C4-2B (cell line): Measurements from ENCODE around the gene SH3PXD2B.

ENCODE experiments used
- H3K27ac ChIP-seq: fragments of 450-650 bp; 2 replicates; pipeline ENCODE4 v1.5.1; 2017
- CTCF ChIP-seq: fragments of 450-650 bp; conservative IDR thresholded peaks from 2 replicates; pipeline ENCODE4 v1.5.1; 2017; ENCODE audit warnings: mild to moderate bottlenecking
- ZFX ChIP-seq: fragments of 450-650 bp; IDR thresholded peaks from 2 replicates; pipeline ENCODE4 v1.6.1; 2017

SH3PXD2B gene

GRCh38 chr5:172434251-172434650 is 20.1 kb downstream of the SH3PXD2B start:
- no peak overlapping the region for H3K27ac ChIP-seq
- TF ChIP-seq CTCF (no peak), ZFX (no peak)

- TF ChIP-seq ZFX (no peak), CTCF (no peak)
- no peak overlapping the region for H3K27ac ChIP-seq
Observed at GRCh38 chr5:172433513-172433912, 20.8 kb downstream of the SH3PXD2B start.

GRCh38 chr5:172433071-172433470 is 21.3 kb downstream of the SH3PXD2B start:
- TF ChIP-seq CTCF (no peak), ZFX (no peak)
- H3K27ac ChIP-seq = no peak overlapping the region

DNA sequence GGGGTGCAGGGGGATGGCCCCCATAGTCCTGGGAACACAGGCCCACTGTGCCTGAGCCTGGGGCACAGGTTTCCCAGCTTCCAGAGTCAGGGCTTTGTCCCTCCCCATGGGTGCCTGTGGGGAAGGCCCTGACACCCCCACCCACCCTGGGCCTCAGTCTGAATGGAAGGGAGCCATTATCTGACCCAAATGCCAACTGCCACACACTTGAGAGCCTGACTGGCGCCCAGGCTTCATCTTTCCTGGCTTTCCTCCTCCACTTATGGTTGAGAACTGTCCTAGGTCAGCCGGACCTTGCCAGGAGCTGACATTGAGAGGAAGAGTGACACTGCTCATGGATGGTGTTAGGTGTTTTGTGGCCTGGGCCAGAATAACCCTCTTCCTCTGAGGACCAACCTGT is 24.0 kb downstream of the SH3PXD2B start:
- no peak for TF ChIP-seq CTCF
- no peak for TF ChIP-seq ZFX
- no peak overlapping the region for H3K27ac ChIP-seq

DNA sequence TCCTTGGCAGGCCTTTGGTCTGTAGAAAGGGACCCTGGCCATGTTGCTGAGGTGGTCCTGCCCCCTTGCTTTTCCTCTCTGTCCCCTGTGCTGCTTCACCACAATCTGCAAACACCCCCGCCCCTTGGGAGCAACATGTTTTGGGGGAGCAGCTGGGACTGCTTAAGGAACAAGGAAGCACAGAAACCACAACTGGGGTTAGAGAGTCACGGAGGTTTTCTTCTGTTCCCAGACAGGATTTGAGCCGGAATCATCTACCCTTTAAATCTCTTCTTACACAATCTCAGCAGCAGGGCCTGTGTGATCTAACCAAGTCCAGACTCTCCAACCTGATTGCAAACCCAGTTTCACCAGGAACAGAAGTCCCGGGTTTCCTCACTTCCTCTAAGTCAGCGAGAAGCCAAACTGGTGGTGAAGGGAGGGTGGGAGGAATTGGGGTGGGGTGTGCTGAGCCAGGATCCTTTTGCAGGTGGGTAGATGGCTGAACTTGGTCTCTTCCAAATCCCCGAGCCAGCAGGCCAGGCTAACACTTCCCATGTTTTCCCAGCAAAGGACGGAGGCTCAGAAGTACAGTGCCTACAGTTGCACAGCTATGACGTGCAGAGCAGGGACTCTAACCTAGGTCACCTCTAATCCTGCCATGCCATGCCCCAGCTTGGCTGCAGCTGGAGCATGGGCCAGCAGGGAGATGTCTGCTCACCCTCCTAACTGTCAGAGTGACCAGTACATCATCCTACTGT is 25.0 kb downstream of the SH3PXD2B start:
- TF ChIP-seq CTCF (no peak), ZFX (no peak)

GRCh38 chr5:172428224-172429166 is 25.8 kb downstream of the SH3PXD2B start:
- no peak overlapping the region for H3K27ac ChIP-seq
- TF ChIP-seq CTCF = no peak
- no peak for TF ChIP-seq ZFX

More for the DNA sequence above, 25.0 kb downstream of the SH3PXD2B start:
- H3K27ac ChIP-seq = no peak overlapping the region

- TF ChIP-seq CTCF = no peak
- no peak for TF ChIP-seq ZFX
- H3K27ac ChIP-seq = no peak overlapping the region
Observed at GRCh38 chr5:172427202-172427601, 27.1 kb downstream of the SH3PXD2B start.
